OCI-LY3 (cell line): ENCODE measurements around the gene ATP6V1G2.

Source experiments
- H2AFZ ChIP-seq: fragments of 200-600, 300-600 bp; shearing (Covaris generic); 2 replicates; pipeline ENCODE4 v1.6.0; 2014; ENCODE audit warnings: antibody characterized with exemption, low read depth, low read length
- H3K27ac ChIP-seq: fragments of 200-600, 300-600 bp; sonication (generic); 2 replicates; pipeline ENCODE4 v1.5.1; 2014; ENCODE audit warnings: mild to moderate bottlenecking, low read length, moderate library complexity, mixed read lengths
- H3K27me3 ChIP-seq: fragments of 200-600, 300-600 bp; sonication (generic); 2 replicates; pipeline ENCODE4 v1.6.1; 2014; ENCODE audit warnings: low read depth, low read length, mixed read lengths
- H3K36me3 ChIP-seq: fragments of 200-600, 300-600 bp; sonication (generic); replicated peaks from 2 replicates; pipeline ENCODE3; 2014; ENCODE audit warnings: low read depth, low read length, mixed read lengths
- H3K4me1 ChIP-seq: fragments of 300-600, 200-600 bp; sonication (generic); 2 replicates; pipeline ENCODE4 v1.6.1; 2014; ENCODE audit warnings: low read length, mixed read lengths
- H3K4me2 ChIP-seq: fragments of 200-600, 300-600 bp; sonication (generic); 2 replicates; pipeline ENCODE4 v1.6.1; 2014; ENCODE audit warnings: low read length, mixed read lengths
- H3K4me3 ChIP-seq: fragments of 300-600, 200-600 bp; sonication (generic); 2 replicates; pipeline ENCODE4 v1.5.1; 2014; ENCODE audit warnings: antibody characterized with exemption, mild to moderate bottlenecking, low read length, moderate library complexity
- H3K79me2 ChIP-seq: fragments of 300-600, 200-600 bp; shearing (Covaris generic); 2 replicates; pipeline ENCODE4 v1.6.1; 2014; ENCODE audit warnings: mild to moderate bottlenecking, low read length, mixed read lengths
- H3K9ac ChIP-seq: fragments of 300-600, 200-600 bp; shearing (Covaris generic); 2 replicates; pipeline ENCODE4 v1.6.0; 2014; ENCODE audit warnings: mild to moderate bottlenecking, low read length, moderate library complexity
- H3K9me3 ChIP-seq: fragments of 200-600, 300-600 bp; shearing (Covaris generic); 2 replicates; pipeline ENCODE4 v1.6.1; 2014; ENCODE audit warnings: low read length, mixed read lengths; ENCODE audit not compliant: insufficient read depth
- H4K20me1 ChIP-seq: fragments of 200-600, 300-600 bp; sonication (generic); 2 replicates; pipeline ENCODE4 v1.6.1; 2016; ENCODE audit warnings: low read length, mixed read lengths; ENCODE audit not compliant: insufficient read depth
- EZH2phosphoT487 ChIP-seq: fragments of 200-600 bp; shearing (Covaris generic); IDR thresholded peaks from 2 replicates; pipeline ENCODE4 v1.6.1; 2018; ENCODE audit warnings: antibody characterized with exemption, mixed run types, low read depth
- TF ChIP-seq, protein P1 (sequence below): fragments of 200-600, 300-600 bp; sonication (generic); IDR thresholded peaks from 2 replicates; pipeline ENCODE4 v1.5.1; 2014; ENCODE audit warnings: antibody characterized with exemption, low read length, low read depth

The ATP6V1G2 gene

DNA sequence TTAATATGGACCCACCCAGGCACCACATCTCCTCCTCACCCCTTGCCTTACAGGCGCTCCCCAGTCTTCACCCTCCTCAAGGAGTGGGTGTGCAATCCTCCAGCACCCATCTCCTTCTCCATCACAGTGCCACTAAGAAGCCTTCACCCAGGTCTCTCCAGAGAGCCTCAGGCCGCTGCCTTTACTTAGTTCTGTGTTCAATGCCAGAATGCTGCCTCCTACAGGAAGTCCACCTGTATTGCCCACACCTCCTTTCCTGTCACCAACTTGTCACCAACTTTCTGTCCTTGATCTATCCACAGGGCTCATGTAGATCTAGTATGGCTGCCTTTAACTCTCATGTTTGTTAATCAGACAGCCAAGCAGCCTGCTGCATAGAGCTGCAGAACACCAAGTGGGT lies 39.1 kb upstream of the ATP6V1G2 start:
- Histone ChIP-seq H3K4me1 (peaks cover 49% of the 10 kb centered on the region), H3K27ac (peak overlapping the region; percentile 82), H3K36me3 (peaks cover 11% of the 10 kb centered on the region), H3K9me3 (no peaks in the 10 kb centered on the region), H3K4me3 (no peak overlapping the region; the same call in 1 of the 2 replicates), H3K4me2 (peak overlapping the region; percentile 61), H3K79me2 (peaks cover 32% of the 10 kb centered on the region), H4K20me1 (no peaks in the 10 kb centered on the region), H3K27me3 (no peaks in the 10 kb centered on the region), H3K9ac (peak overlapping the region; percentile 52; the same call in 1 of the 2 replicates), H2AFZ (no peak overlapping the region)
- TF ChIP-seq EZH2phosphoT487: no peak
- TF ChIP-seq, protein P1, sequence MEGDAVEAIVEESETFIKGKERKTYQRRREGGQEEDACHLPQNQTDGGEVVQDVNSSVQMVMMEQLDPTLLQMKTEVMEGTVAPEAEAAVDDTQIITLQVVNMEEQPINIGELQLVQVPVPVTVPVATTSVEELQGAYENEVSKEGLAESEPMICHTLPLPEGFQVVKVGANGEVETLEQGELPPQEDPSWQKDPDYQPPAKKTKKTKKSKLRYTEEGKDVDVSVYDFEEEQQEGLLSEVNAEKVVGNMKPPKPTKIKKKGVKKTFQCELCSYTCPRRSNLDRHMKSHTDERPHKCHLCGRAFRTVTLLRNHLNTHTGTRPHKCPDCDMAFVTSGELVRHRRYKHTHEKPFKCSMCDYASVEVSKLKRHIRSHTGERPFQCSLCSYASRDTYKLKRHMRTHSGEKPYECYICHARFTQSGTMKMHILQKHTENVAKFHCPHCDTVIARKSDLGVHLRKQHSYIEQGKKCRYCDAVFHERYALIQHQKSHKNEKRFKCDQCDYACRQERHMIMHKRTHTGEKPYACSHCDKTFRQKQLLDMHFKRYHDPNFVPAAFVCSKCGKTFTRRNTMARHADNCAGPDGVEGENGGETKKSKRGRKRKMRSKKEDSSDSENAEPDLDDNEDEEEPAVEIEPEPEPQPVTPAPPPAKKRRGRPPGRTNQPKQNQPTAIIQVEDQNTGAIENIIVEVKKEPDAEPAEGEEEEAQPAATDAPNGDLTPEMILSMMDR: peak; percentile 64

DNA sequence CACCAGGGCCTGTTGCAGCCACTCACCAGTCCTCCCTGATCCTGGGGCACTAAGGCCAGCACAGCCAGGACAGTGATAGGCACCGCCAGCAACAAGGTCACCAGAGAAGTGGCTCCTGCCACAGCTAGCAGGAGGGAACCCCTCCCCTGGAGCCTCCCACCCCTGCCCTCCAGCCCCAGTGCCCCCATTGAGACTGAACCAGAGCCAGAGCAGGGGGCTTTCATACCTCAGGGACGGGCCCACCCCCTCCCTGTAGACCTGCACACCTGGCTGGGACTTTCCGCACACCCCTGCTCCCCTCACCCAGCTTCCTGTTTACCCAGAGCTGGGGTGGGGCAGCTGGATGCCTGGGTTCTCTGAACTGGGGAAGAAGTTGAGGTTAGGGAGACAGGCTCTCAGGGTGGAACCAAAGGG lies 35.8 kb upstream of the ATP6V1G2 start, which contains the start of gene LTB:
Gene LTB (minus strand): TSS at position 195 of the 414 bp plus-strand sequence. CDS start 7 bp downstream, at position 188.
- Histone ChIP-seq H3K4me3 (peak within 1 kb of the TSS; percentile 98), H3K27ac (peak within 1 kb of the TSS; percentile 100), H3K9ac (peak within 1 kb of the TSS; percentile 94), H3K4me2 (peak within 1 kb of the TSS; percentile 100), H2AFZ (no peak within 1 kb of the TSS), H4K20me1 (peaks cover 11% of the 10 kb centered on the region), H3K79me2 (peaks cover 63% of the 10 kb centered on the region), H3K4me1 (peaks cover 64% of the 10 kb centered on the region), H3K9me3 (no peaks in the 10 kb centered on the region), H3K36me3 (peaks cover 28% of the 10 kb centered on the region), H3K27me3 (no peaks in the 10 kb centered on the region)
- TF ChIP-seq EZH2phosphoT487: no peak
- TF ChIP-seq, protein P1: no peak

DNA sequence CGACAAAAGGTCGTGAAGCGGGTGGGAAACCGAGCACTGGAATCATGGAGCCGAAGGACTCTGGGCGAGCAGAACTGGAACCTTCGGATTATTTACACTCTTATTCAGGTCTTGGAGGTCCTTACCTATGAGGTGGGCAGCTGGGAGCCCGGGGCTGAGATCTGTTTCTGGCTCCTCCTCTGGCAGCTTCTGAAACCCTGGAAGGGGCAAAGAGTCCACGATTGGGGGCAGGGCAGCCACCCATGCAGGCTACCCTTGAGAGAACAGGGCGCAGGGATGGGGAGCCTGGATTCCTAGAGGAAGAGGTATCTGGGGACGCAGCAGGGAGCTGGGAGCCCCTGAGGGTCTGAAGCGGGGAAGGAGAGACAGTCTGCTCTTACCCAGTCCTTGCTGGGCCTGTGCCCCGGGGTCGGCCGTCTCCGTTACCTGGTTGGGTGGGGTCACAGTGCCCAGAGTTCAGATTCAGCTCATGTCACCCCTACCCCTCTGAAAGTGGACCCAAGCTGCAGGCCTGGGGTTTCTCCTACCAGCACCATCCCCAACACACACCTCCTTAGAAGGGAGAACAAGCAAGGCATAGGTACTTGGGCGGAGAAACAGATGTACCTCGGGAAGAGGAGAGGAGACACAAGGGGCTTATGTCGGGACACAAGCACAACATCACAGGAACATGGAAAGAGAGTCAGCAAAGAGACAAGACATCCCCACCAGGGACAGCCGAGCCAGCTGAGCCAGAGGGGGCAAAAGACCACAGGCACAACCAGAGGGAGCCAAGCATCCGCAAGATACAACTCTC lies 35.2 kb upstream of the ATP6V1G2 start:
- Histone ChIP-seq H3K9me3 (no peaks in the 10 kb centered on the region), H3K79me2 (peaks cover 69% of the 10 kb centered on the region), H3K36me3 (peaks cover 34% of the 10 kb centered on the region), H3K4me1 (peaks cover 58% of the 10 kb centered on the region), H2AFZ (no peak overlapping the region), H3K27me3 (no peaks in the 10 kb centered on the region), H4K20me1 (peaks cover 17% of the 10 kb centered on the region), H3K27ac (peak overlapping the region; percentile 100), H3K4me2 (peak overlapping the region; percentile 100), H3K4me3 (peak overlapping the region; percentile 98), H3K9ac (peak overlapping the region; percentile 94)
- no peak for TF ChIP-seq EZH2phosphoT487
- TF ChIP-seq, protein P1: no peak

DNA sequence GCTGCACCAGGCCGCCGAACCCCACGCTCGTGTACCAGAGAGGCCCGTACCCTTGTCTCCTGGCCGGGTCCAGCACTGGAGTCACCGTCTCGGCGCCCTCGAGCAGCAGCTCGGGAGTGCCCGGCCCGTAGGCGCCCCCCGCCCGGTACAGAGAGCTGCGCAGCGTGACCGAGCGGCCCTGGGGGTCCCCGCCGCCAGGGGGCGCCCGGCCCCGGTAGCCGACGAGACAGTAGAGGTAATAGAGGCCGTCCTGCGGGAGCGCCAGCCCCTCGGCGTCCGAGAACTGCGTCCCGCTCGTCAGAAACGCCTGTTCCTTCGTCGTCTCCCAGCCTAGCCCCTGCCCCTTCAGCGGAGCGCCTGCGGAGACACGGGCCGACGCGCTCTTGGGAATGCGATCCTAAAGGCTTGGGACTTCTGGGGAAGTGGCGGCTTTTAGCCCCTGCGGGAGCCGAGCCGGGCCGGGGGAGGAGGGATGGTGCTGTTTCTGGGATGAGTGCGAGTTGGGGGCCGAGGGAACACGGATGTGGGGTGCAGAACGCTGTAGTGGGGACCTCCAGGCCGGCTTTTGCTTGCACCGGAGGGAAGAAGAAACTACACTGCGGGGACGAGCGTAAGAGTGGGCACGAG lies 34.5 kb upstream of the ATP6V1G2 start:
- peaks cover 51% of the 10 kb centered on the region for H3K4me1 ChIP-seq
- H2AFZ ChIP-seq: no peak overlapping the region

More for the DNA sequence above, 34.5 kb upstream of the ATP6V1G2 start:
- no peaks in the 10 kb centered on the region for H3K27me3 ChIP-seq
- TF ChIP-seq, protein P1: peak; percentile 74
- no peak for TF ChIP-seq EZH2phosphoT487
- H3K9ac ChIP-seq: peak overlapping the region; percentile 94
- H3K4me2 ChIP-seq: peak overlapping the region; percentile 100
- H3K9me3 ChIP-seq: no peaks in the 10 kb centered on the region
- peaks cover 24% of the 10 kb centered on the region for H4K20me1 ChIP-seq
- peak overlapping the region; percentile 98 for H3K4me3 ChIP-seq
- H3K27ac ChIP-seq: peak overlapping the region; percentile 100
- H3K79me2 ChIP-seq: peaks cover 76% of the 10 kb centered on the region
- peaks cover 41% of the 10 kb centered on the region for H3K36me3 ChIP-seq
